ENCODE measurements around the gene CDK19.

Gene CDK19

GRCh38 chr6:110595112-110595511, 220.2 kb downstream of the CDK19 start:
- no peaks in the 10 kb centered on the region for H3K9me3 ChIP-seq
- H3K4me3 ChIP-seq = no peak overlapping the region
- TF ChIP-seq CTCF (IDR thresholded peaks at IDR 0.05) = no peak
- no peaks in the 10 kb centered on the region for H3K4me1 ChIP-seq
- H3K27me3 ChIP-seq = no peaks in the 10 kb centered on the region
- DNase-seq = no peak
- intact Hi-C loops (cut with DNase I; ENCODE audit: low total_unique reads) = no loop called here
- no peaks in the 10 kb centered on the region for H3K36me3 ChIP-seq
- H3K27ac ChIP-seq = no peak overlapping the region

- Histone ChIP-seq H3K27ac (no peak overlapping the region), H3K9me3 (no peaks in the 10 kb centered on the region), H3K36me3 (no peaks in the 10 kb centered on the region), H3K27me3 (no peaks in the 10 kb centered on the region), H3K4me1 (no peaks in the 10 kb centered on the region), H3K4me3 (no peak overlapping the region)
- no peak for TF ChIP-seq CTCF (IDR thresholded peaks at IDR 0.05)
- no peak for DNase-seq
- intact Hi-C loops (cut with DNase I; ENCODE audit: low total_unique reads) = no loop called here
Measured at GRCh38 chr6:110593637-110594036, 221.6 kb downstream of the CDK19 start.

- Histone ChIP-seq H3K4me1 (no peaks in the 10 kb centered on the region), H3K9me3 (no peaks in the 10 kb centered on the region), H3K27me3 (no peaks in the 10 kb centered on the region), H3K27ac (no peak overlapping the region), H3K4me3 (no peak overlapping the region), H3K36me3 (no peaks in the 10 kb centered on the region)
- intact Hi-C loops (cut with DNase I; ENCODE audit: low total_unique reads) = no loop called here
- DNase-seq = no peak
- TF ChIP-seq CTCF (IDR thresholded peaks at IDR 0.05) = no peak
Measured at GRCh38 chr6:110592765-110593164, 222.5 kb downstream of the CDK19 start.

GRCh38 chr6:110590821-110591351, 224.4 kb downstream of the CDK19 start:
- intact Hi-C loops (cut with DNase I; ENCODE audit: low total_unique reads) = no loop called here
- Histone ChIP-seq H3K4me1 (no peaks in the 10 kb centered on the region), H3K27me3 (no peaks in the 10 kb centered on the region), H3K9me3 (no peaks in the 10 kb centered on the region), H3K36me3 (no peaks in the 10 kb centered on the region), H3K27ac (no peak overlapping the region), H3K4me3 (no peak overlapping the region)
- DNase-seq = no peak
- TF ChIP-seq CTCF (IDR thresholded peaks at IDR 0.05) = no peak

GRCh38 chr6:110589865-110590513, 225.3 kb downstream of the CDK19 start:
- no peak for DNase-seq
- intact Hi-C loops (cut with DNase I; ENCODE audit: low total_unique reads) = no loop called here
- Histone ChIP-seq H3K36me3 (no peaks in the 10 kb centered on the region), H3K4me1 (no peaks in the 10 kb centered on the region), H3K27ac (no peak overlapping the region), H3K4me3 (no peak overlapping the region), H3K9me3 (no peaks in the 10 kb centered on the region), H3K27me3 (no peaks in the 10 kb centered on the region)
- TF ChIP-seq CTCF (IDR thresholded peaks at IDR 0.05) = no peak
